Dermis blood vessel endothelial cell (primary cell): Measurements from ENCODE around the gene SNRPA. TPM values are rescaled to one million over a fixed set of nuclear protein-coding genes. Genes with fewer than 3 reads are reported as not detected.

Experiments used
- total RNA-seq: library from RNA; depleted of rRNA; stranded (reverse); fragments of >200 nt; gene quantifications from 2 replicates; pipeline ENCODE4 v1.2.3, GENCODE V29; 2014

SNRPA gene
- total RNA-seq, 1 donor from 2014 or later, result 22.1 TPM

Other genes starting within 250 kb of the SNRPA start
- 27.7 and 67.0 TPM in 2 replicates for gene SHKBP1, start 174.3 kb upstream of the SNRPA start, total RNA-seq
- gene LTBP4, start 149.8 kb upstream of the SNRPA start, total RNA-seq, result 16.8 and 25.2 TPM in 2 replicates
- gene NUMBL, start 60.6 kb upstream of the SNRPA start, total RNA-seq, result 27.2 and 48.0 TPM in 2 replicates
- 31.8 and 38.8 TPM in 2 replicates for gene COQ8B, start 34.3 kb upstream of the SNRPA start, total RNA-seq
- gene ITPKC, start 34.1 kb upstream of the SNRPA start, total RNA-seq, result 30.6 and 33.4 TPM in 2 replicates
- 1.0 and 2.0 TPM in 2 replicates for gene ACTMAP, start 726 bp upstream of the SNRPA start, total RNA-seq
- gene MIA, start 24.3 kb downstream of the SNRPA start, total RNA-seq, result 0.68 TPM in 1 of 2 replicates, not detected in the other
- gene RAB4B, start 27.0 kb downstream of the SNRPA start, total RNA-seq, result 15.6 and 21.3 TPM in 2 replicates
- 159 and 197 TPM in 2 replicates for gene EGLN2, start 48.0 kb downstream of the SNRPA start, total RNA-seq
- gene CYP2A6, start 99.2 kb downstream of the SNRPA start, total RNA-seq, result not detected in 2 replicates
- not detected in 2 replicates for gene CYP2A7, start 131.0 kb downstream of the SNRPA start, total RNA-seq
- not detected in 2 replicates for gene CYP2B6, start 240.1 kb downstream of the SNRPA start, total RNA-seq